HG03108 (cell line): ENCODE measurements around the gene ERC1.
"Not testable (repeated sequence)": the region's sequence is repeated elsewhere in the genome, so short reads cannot be mapped to it uniquely, and the experiment has no call there.

ENCODE experiments used
- ATAC-seq: cut with Tn5 transposase; IDR thresholded peaks from one replicate; pipeline ENCODE4 v1.9.1; 2021; ENCODE audit warnings: moderate library complexity; ENCODE audit not compliant: unreplicated experiment

ERC1 gene

GRCh38 chr12:1213618-1214205 is 222.7 kb downstream of the ERC1 start:
- no peak for ATAC-seq

GRCh38 chr12:1216560-1216959 is 225.5 kb downstream of the ERC1 start:
- ATAC-seq = no peak

GRCh38 chr12:1217191-1217949 is 226.3 kb downstream of the ERC1 start:
- no peak for ATAC-seq

GRCh38 chr12:1218369-1218768 is 227.3 kb downstream of the ERC1 start:
- no peak for ATAC-seq

DNA sequence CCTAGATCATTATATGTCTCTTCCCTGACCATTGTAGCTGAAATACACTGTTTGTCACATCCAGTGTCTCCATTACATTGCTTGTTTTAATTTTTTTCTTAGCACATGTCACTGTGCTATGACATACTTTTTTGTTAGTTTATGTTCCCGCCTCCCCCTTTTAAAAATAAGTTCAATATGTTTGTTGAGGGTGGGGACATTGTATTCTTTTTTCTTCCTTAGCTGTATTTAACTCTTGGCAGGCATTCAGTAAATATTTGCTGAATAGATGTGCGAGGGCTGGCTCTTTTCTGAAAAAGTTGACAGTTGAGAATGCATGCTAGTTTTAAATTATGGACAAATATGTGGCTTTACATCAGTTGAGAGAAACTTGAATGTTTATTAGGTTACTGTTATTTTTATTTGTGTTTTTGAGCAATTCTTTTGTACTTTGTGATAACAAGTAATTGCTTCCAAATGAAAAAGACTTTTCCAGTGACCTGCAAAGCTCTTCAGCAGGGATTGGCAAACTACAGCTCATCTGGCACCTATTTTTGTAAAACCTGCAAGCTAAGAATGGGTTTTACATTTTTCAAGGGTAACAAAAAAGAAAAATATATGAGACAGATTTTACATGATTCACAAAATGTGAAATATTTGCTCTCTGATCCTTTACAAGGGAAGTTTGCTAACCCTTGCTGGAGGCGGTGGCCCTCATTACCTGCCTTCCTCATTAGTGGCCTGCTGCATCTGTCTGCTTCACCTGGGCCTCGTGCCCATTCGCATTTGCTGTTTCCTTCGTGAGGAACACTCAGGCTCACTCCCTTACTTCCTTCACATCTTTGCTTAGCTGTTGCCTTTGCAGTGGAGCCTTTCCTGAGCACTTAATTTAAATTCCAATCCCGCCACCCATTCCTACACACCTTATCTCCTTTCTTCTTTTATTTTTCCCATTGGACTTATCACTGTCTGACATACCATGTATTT is 229.4 kb downstream of the ERC1 start:
- ATAC-seq = no peak

DNA sequence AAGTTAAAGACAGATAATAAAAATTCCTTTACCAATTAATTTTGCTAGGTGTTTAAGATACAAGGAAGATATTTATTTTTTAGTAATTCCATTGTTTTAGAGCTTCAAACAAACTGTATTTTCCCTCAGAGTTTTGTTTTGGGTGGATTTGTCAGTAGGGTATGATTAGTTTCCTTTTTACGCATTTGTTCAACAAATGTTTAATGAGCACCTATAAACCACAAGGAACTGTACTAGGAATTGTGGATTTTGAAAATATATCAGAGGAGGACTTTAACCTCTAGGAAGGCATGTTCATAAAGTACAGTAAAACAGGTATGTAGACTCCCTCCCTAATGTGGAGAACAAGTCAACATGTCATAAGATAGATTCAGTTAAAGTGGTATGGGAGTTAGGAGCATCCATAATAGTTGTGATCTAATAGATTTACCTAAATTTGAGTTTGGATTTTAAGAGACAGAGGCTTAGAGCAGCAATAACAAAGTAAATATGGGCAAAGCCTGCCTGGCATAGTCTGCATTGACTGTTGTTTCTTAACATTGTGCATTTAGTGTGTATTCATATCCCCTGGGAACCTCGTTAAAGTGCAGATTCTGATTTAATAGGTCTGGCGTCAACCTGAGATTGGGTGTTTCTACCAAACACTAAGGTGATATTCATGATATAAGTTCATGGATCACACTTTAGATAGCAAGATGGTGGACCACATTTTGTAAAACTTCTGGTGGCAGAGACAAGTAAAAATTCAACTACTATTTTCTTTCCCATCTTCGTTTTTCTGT is 232.0 kb downstream of the ERC1 start:
- ATAC-seq = no peak

DNA sequence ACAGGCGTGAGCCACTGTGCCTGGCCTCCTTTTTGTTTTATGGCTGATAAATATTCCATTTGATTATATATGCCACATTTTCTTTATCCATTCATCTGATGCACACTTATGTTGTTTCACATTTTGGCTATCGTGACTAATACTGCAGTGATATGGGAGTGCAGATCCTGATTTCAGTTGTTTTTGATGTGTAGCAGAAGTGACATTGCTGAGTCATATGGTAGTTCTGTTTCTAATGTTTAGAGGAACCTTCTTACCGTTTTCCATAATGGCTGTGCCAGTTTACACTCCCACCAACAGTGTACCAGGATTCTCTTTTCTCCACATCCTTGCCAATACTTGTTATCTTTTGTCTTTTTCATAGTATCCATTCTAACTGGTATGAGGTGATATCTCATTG is 235.9 kb downstream of the ERC1 start:
- ATAC-seq = no peak

- ATAC-seq = no peak
Observed at GRCh38 chr12:1234073-1234472, 243.1 kb downstream of the ERC1 start.

- ATAC-seq = no peak
Observed at GRCh38 chr12:1246637-1247036, 255.6 kb downstream of the ERC1 start.

- no peak for ATAC-seq
Observed at GRCh38 chr12:1250641-1251040, 259.6 kb downstream of the ERC1 start.

DNA sequence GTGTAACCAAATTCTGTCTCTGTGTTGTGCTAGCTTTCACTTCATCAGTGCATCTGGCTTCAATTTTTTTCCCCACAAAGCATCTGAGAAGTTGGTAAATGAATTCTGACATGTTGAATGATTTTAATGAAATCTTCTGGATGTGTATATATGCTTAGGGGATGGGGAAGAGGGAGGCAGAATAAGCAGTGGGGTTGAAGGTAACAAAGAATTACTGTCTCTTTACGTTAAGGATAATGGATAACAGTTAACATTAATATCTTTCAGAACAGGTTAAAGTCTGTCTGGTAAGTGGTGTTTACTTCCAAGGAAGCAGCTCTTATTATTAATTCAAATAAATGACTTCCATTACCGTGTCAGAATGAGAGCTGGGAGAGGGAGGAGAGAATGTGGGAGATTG is 261.7 kb downstream of the ERC1 start:
- no peak for ATAC-seq

DNA sequence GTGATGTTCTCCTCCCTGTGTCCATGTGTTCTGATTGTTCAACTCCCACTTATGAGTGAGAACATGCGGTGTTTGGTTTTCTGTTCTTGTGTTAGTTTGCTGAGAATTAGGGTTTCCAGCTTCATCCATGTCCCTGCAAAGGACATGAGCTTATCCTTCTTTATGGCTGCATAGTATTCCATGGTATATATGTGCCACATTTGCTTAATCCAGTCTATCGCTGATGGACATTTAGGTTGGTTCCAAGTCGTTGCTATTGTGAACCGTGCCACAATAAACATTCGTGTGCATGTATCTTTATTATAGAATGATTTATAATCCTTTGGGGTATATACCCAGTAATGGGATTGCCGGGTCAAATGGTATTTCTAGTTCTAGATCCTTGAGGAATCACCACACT is 264.1 kb downstream of the ERC1 start:
- not testable (repeated sequence) for ATAC-seq

- not testable (repeated sequence) for ATAC-seq
Observed at GRCh38 chr12:1255854-1256253, 264.8 kb downstream of the ERC1 start.

DNA sequence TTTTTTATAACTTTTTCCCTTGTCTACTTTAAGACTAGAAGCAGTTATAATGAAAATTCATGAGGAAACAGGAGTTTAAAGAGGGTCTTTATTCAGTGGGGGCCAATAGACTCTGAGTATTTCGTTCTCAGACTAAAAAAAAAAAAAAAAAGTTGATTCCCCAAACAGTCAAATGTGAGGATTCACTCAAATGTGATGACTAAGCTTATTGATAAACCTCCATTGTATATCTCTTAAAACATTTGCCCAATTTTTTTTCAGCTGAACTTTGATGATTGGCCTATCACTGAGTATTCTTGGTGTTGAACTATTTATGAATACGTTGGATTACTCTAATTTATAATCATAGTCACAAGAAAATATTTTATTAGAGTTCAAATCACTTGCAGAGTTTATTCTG is 265.3 kb downstream of the ERC1 start:
- ATAC-seq = no peak

GRCh38 chr12:1256991-1257390 is 266.0 kb downstream of the ERC1 start:
- ATAC-seq = no peak

- no peak for ATAC-seq
Observed at GRCh38 chr12:1262011-1262410, 271.0 kb downstream of the ERC1 start.

- no peak for ATAC-seq
Observed at GRCh38 chr12:1267243-1267642, 276.2 kb downstream of the ERC1 start.

- ATAC-seq = no peak
Observed at GRCh38 chr12:1272142-1272541, 281.1 kb downstream of the ERC1 start.

DNA sequence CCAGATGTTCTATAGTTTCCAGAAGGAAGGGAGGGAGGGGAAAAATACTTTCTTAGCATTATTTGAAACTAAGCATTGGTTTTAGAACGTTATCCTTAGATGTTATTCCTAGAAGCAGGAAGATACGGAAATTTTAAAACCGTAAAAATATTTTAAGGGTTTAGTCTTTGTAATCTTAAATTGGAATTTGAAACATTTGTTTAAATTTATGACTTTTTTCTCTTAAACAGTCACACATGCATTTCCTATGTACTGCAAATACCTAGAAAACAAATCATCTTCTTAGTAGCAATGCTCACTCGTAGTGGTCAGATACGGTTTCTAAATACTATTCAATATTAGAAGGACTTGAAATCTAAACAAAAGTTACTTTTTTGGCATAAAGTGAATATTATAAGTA is 282.0 kb downstream of the ERC1 start:
- no peak for ATAC-seq

- ATAC-seq = no peak
Observed at GRCh38 chr12:1277905-1278304, 286.9 kb downstream of the ERC1 start.

- ATAC-seq = no peak
Observed at GRCh38 chr12:1279050-1279449, 288.0 kb downstream of the ERC1 start.
